GM21528 (cell line): Measurements from ENCODE around the gene NEURL1.

ENCODE experiments used
- ATAC-seq: cut with Tn5 transposase; IDR thresholded peaks from one replicate; pipeline ENCODE4 v1.9.1; 2021; ENCODE audit warnings: mild to moderate bottlenecking, moderate library complexity; ENCODE audit not compliant: unreplicated experiment, low FRiP score

NEURL1 gene

GRCh38 chr10:103578782-103579382, 85.4 kb downstream of the NEURL1 start:
- no peak for ATAC-seq

GRCh38 chr10:103580011-103580410, 86.5 kb downstream of the NEURL1 start:
- no peak for ATAC-seq

DNA sequence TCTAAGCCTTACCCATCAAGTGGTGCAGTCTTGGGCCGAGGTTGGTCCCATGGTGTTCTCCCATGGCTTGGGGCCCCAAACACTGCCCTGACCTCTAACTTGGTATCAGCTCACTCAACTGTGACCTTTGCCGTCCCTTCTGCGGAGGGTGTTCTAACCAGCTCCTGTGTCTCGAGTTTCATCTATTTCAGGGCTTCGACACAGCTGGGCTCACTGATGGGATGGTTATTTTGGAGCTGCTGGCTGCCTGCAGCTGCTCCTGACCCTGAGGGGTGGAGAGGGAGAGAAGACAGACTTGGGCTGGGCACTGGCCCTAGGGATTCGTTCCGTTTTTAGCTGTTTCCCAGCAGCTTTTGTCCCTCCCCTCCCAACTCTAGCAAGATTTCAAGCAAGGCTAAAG, 86.9 kb downstream of the NEURL1 start:
- ATAC-seq: no peak

- ATAC-seq: no peak
Measured at GRCh38 chr10:103581499-103581898, 88.0 kb downstream of the NEURL1 start.

DNA sequence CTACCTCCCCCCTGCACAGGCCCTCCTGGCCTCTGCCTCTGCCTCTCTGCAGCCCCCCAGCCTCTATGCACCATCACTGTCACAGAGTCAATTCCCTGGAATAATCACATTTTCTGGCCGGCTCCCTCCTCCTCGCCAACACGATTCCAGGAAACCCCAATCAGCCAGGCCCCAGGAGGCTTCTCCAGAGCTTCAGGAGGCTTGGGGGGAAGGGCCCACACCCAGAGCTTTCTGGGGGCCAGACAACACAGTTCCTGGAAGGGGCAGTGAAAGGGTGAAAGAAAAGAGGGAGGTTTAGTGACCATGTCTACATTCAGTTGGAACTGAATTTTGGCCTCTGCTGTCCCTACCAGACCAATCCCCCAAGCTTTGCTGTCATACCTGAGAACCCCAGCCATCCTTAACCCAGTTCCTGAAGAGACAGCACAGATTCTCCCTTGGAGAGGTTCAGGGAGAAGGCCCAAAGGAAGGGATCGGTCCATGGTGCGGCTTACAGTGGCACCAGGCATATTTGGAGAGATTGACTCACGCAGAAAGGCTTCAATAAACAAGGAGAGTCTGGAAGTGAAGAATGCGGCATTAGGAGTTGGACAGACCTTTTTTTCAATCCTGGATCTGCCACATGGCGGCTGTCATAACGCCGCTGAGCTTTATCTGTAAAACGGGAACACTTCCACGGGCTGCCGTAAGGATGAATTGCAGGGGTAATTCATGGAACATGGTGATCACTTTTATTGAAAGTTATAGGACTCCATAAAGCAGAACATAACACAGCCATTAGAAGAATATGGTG, 89.0 kb downstream of the NEURL1 start:
- no peak for ATAC-seq

DNA sequence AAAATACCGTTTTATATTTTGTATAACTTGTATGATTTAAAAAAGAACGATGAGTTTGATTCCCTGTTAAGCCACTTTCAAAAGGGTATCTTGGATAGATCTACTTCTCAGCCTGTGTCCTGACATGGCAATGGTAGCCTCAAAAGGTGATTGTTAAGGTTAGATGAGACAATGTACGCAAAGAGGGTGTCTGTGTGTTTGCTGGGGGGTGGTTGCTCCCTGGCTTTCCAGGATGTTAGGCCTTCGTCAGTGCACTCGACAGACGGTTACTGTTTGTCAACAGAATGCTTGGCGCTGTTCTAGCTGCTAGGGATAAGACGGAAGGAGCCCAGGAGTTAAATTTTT, 90.3 kb downstream of the NEURL1 start:
- no peak for ATAC-seq

GRCh38 chr10:103584216-103585010, 90.9 kb downstream of the NEURL1 start:
- ATAC-seq: no peak

GRCh38 chr10:103585011-103585405, 91.5 kb downstream of the NEURL1 start:
- ATAC-seq: no peak

DNA sequence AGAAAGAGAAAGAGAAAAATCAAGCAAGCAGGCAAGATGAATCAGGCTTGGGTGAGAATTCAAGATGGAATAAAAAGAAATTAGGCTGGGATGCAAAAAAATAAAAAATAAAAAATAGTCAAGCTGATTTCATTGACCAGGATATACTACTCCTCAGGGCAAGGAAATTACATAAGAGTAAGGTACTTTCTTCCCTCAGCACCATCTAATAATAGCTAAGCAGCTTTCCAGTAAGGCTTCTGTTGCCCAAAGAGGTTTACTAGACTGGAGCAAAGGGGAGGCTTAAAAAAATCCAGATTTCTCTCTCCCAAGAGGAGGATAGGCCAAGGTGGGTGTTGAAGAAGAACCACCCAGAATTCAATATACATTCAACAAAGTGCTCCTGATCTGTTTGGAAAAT, 93.6 kb downstream of the NEURL1 start:
- no peak for ATAC-seq

- no peak for ATAC-seq
Measured at GRCh38 chr10:103589074-103589630, 95.6 kb downstream of the NEURL1 start.

GRCh38 chr10:103590060-103590459, 96.6 kb downstream of the NEURL1 start:
- no peak for ATAC-seq

DNA sequence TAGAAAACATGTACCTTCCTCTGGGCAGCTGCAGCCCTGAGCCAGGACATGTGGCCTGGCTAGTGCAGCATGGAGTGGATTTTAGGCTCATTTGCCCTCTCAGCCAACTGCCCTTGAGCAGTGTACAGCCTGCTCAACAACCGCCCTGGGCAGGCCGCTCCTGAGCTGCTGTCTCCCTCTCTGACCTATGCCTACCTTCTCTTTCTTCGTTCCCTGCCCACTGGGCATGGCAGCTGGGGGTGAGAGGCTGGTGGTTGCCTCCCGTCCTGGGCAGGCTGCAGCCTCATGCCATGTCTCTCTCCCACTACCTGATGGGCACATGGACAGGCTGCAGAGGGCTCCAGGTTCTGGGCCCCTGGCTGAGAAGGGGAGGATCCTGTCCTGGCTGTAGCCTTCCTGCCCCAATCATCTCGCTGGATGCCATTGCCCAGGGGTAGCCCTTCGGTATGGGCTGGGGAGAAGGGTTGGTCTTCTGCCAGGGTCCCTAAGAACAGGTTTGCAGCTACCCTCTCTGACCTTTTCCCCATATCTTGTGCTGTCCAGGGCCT, 97.3 kb downstream of the NEURL1 start:
- ATAC-seq: no peak

- ATAC-seq: no peak
Measured at GRCh38 chr10:103592186-103593021, 98.9 kb downstream of the NEURL1 start.

GRCh38 chr10:103593022-103593570, 99.6 kb downstream of the NEURL1 start:
- no peak for ATAC-seq

DNA sequence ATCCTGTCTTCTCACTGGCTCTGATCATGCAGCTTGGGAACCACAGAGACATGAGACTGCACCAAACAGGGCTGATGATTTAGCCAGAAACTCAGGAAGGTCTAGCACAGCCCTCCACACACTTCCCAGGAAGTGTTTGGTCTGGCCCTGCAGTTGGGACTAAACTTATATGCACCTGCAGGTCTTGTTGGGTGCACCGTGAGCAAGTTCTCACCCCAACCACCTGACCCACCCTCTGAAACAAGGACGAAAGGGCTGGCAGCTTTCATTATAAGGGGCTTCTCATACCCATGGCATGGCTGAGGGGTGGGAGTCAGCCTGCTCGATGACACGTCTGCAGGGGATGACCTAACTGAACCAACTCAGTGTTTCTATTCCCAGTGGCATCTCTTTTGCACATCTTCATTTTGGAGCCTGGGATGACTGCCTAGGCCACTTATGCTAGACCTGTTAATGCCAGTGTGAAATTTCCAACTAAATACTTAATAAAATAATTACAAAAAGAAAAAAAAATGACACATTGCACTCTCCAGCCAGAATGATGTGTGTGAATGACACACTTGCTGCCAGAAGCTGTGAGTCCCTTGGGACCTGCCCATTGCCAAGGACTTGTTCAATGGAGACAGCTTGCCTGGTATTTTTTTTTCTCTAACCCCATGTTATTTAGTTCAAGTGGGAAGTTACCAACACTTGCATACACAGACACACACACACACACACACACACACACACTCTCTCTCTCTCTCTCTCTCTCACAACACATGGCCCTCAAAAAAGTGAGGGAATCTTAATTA, 102.6 kb downstream of the NEURL1 start:
- ATAC-seq: no peak

GRCh38 chr10:103597003-103597402, 103.5 kb downstream of the NEURL1 start:
- no peak for ATAC-seq

DNA sequence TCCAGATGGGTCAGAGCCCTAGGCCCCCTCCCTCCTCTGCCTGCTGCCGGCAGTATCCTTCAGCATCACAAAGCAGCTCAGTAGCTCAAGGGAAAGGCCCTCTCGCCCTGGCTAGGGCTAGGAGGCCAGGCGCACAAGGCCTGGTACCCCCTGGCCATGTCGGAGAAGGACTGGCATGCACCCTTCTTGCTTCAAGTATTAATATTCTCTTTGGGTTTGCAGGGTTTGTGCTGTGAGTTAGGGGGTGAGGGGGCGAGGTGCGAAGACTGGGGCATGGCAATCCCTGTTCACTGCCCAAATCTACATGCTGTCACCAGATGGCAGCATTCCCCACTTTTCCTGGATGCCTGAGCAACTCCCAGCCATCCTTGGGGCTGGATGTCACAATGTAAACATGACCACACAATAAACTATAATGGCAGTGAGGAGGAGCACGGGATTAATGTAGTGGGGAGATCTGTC, 105.2 kb downstream of the NEURL1 start:
- ATAC-seq: no peak

GRCh38 chr10:103599211-103599610, 105.7 kb downstream of the NEURL1 start:
- ATAC-seq: no peak

- ATAC-seq: no peak
Measured at GRCh38 chr10:103599907-103600306, 106.4 kb downstream of the NEURL1 start.
